Small intestine (tissue), 7 donors: ENCODE data around the gene LRRC53. TPM values are rescaled to one million over a fixed set of nuclear protein-coding genes. Genes with fewer than 3 reads are reported as not detected.

Source experiments
- DNase-seq, 2 donors: peaks; one replicate each; pipeline versions ENCODE4 v3.0.0 to v3.0.0-alpha.2; 2013
- FAIRE-seq: peaks from 2 replicates; lab custom pipeline; 2012; peaks lifted over from hg19 to GRCh38; lab: Jason Lieb, UNC
- H3K27ac ChIP-seq, 3 donors: one replicate each; pipeline ENCODE4 v1.5.1; 2013; ENCODE audit warnings: low read length in 2 of 3, mild to moderate bottlenecking in 2 of 3, control low read depth in 1 of 3, inconsistent platforms in 1 of 3, low read depth in 1 of 3, moderate library complexity in 1 of 3
- H3K27me3 ChIP-seq, 3 donors: one replicate each; pipeline ENCODE4 v1.6.1; 2013; ENCODE audit warnings: low read length in 3 of 3, inconsistent platforms in 1 of 3; ENCODE audit not compliant: control insufficient read depth in 3 of 3, insufficient read depth in 3 of 3
- H3K36me3 ChIP-seq, 3 donors: one replicate each; pipeline ENCODE4 v1.6.1; 2013; ENCODE audit warnings: low read length in 3 of 3, inconsistent platforms in 1 of 3, low read depth in 1 of 3, mild to moderate bottlenecking in 1 of 3, moderate library complexity in 1 of 3; ENCODE audit not compliant: control insufficient read depth in 3 of 3, insufficient read depth in 2 of 3
- H3K4me1 ChIP-seq, 3 donors: one replicate each; pipeline ENCODE4 v1.6.1; 2013; ENCODE audit warnings: low read length in 2 of 3, inconsistent platforms in 1 of 3, low read depth in 1 of 3, mild to moderate bottlenecking in 1 of 3, moderate library complexity in 1 of 3; ENCODE audit not compliant: control insufficient read depth in 3 of 3, insufficient read depth in 2 of 3
- H3K4me3 ChIP-seq, 3 donors: one replicate each; pipeline ENCODE4 v1.5.1; 2013; ENCODE audit warnings: low read length in 3 of 3, control low read depth in 1 of 3, inconsistent platforms in 1 of 3, low read depth in 1 of 3, mild to moderate bottlenecking in 1 of 3, moderate library complexity in 1 of 3
- H3K9me3 ChIP-seq, 2 donors: one replicate each; pipeline ENCODE4 v1.6.1; 2013; ENCODE audit warnings: low read depth in 1 of 2, low read length in 1 of 2; ENCODE audit not compliant: control insufficient read depth in 2 of 2, insufficient read depth in 1 of 2
- WGBS, 3 donors: extraction: QIAGEN DNeasy Blood & Tissue Kit; methylation state at CpG; one replicate each; pipeline ENCODE4 v1.1.7; 2013; 5-methylcytosine and 5-hydroxymethylcytosine counted together
- polyA plus RNA-seq, 4 donors: library from polyadenylated mRNA; stranded (reverse) in 3 of 4; unstranded in 1 of 4; fragments of 200-250 nt in 3 of 4; fragments of 120-200 nt in 1 of 4; gene quantifications; one replicate each; pipeline versions ENCODE4 v1.2.1 to v1.2.3, GENCODE V29; 2013
- donor health status: healthy with polysubstance abuse.
- donor health status: control.
- donor health status: control.
- donor health status: Bipolar disorder and iron deficiency.
- donor health status: healthy.

LRRC53 gene
- polyA plus RNA-seq, 4 donors: 0.03 TPM; not detected in 3

GRCh38 chr1:74478979-74479378 is 33.4 kb downstream of the LRRC53 start:
- Histone ChIP-seq H3K27ac (no peak overlapping the region), H3K9me3 (no peaks in the 10 kb centered on the region), H3K36me3 (no peaks in the 10 kb centered on the region), H3K4me1 (no peaks in the 10 kb centered on the region), H3K4me3 (no peak overlapping the region), H3K27me3 (peaks cover 0 to 2% (median 0%) of the 10 kb centered on the region in 3 donors)
- WGBS, 3 donors: 19 to 64% (median 38%) methylated on average over 2 of the region's 2 CpGs
- FAIRE-seq: no peak
- DNase-seq: no peak

DNA sequence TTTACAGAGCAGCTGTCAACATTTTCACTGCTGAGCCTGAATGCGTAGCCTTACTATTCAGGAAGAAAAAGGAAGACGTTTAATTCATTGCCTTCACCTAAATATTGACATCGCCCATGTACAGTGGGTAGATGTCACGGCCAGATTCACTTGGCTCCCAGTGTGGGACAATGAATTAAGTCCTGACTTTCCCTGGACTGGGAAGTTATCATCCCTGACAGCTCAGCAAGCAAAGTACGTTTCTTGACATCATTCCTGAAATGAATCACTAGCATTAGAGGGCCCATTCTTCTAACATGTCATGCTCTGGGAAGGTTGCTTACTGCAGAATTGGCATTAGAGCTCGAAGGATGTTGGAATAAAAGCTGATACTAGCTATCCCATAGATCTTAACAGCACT is 37.8 kb downstream of the LRRC53 start:
- 65 to 71% (median 66%) methylated on average over 6 of the region's 6 CpGs for WGBS, 3 donors
- FAIRE-seq (no peak), DNase-seq (no peak)
- Histone ChIP-seq H3K4me1 (no peaks in the 10 kb centered on the region), H3K27ac (no peak overlapping the region), H3K9me3 (no peaks in the 10 kb centered on the region), H3K27me3 (no peaks in the 10 kb centered on the region), H3K36me3 (no peaks in the 10 kb centered on the region), H3K4me3 (no peak overlapping the region)

DNA sequence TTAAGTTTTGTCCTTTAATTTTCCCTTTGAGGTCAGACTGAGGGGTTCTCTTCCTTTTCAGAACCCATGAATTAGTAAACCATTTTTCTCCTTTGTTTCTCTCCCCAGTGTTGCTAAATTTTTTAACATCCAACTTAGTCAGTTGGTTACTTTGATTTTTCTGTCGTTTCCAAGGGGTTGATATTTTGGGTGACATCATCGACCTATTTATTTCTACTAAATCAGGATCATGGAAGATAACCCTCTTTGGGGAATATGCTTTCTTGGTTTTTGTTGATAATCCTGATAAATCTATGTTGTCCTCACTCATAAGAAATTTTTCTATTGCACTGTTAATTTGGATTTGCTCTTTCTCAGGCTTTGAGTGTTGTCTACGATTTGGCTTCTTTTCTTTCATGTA is 40.9 kb downstream of the LRRC53 start:
- no peak overlapping the region for H3K4me3 ChIP-seq
- H3K27me3 ChIP-seq: no peaks in the 10 kb centered on the region
- DNase-seq (no peak), FAIRE-seq (no peak)
- H3K4me1 ChIP-seq: no peaks in the 10 kb centered on the region
- 50 to 63% (median 58%) methylated on average over 3 of the region's 3 CpGs for WGBS, 3 donors
- no peak overlapping the region for H3K27ac ChIP-seq
- H3K36me3 ChIP-seq: no peaks in the 10 kb centered on the region
- no peaks in the 10 kb centered on the region for H3K9me3 ChIP-seq

- Histone ChIP-seq H3K27me3 (no peaks in the 10 kb centered on the region), H3K9me3 (no peaks in the 10 kb centered on the region), H3K4me1 (no peaks in the 10 kb centered on the region), H3K27ac (no peak overlapping the region), H3K36me3 (no peaks in the 10 kb centered on the region), H3K4me3 (no peak overlapping the region)
- FAIRE-seq (no peak), DNase-seq (no peak)
- 29 to 68% (median 67%) methylated on average over 3 of the region's 3 CpGs for WGBS, 3 donors
Measured at GRCh38 chr1:74470936-74471335, 41.5 kb downstream of the LRRC53 start.

DNA sequence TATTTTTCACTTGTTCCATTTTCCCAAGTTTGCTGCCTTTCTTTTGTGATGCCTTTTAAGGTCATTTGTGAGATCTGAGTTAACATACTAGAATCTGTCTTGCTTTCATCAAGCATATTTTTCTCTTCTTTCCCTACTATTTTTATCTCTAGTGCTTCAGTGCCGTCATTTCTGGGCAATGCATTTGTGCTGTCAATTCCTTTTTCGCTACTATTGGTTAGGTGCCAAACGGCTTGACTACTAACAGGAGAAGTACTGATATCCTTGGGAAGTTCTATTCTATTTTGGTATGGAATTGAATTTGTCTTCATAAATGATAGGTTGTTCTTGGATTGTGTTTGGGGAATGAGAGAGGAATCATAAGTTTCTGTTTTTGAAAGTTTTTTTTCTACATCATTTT is 42.2 kb downstream of the LRRC53 start:
- FAIRE-seq: no peak
- 59 to 79% (median 79%) methylated on average over 3 of the region's 3 CpGs for WGBS, 3 donors
- Histone ChIP-seq H3K27me3 (no peaks in the 10 kb centered on the region), H3K36me3 (no peaks in the 10 kb centered on the region), H3K27ac (no peak overlapping the region), H3K4me1 (no peaks in the 10 kb centered on the region), H3K9me3 (peaks cover 0 to 3% of the 10 kb centered on the region in 2 donors), H3K4me3 (no peak overlapping the region)
- no peak for DNase-seq

DNA sequence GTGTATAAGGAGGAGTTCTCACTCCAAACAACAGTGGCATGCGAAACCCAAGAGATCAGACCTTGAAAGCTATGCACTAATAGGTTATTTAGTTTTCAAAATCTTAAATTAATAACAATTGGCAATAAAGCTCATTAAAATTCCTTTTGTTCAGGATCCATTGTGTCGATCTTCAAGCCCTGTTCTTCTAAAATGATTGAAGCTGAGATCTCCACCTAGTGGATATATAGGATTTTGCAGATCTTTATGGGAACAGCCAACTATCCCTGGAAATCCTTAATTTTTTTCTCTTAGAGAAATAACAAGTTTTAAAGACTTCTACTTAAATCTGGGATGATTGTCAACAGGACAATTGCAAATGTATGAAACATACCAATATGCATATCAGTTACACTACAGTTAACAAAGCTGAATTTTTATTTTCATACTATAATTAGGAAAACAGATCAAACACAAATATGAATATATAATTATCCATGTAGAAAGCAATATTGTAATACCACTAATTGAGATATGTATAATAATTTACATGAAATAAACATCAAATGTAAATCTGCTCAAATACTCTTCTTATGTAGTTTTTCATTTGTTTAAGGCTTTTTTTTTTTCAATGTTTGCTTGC is 43.3 kb downstream of the LRRC53 start:
- FAIRE-seq: peak; percentile 39
- WGBS, 3 donors: 5 to 17% (median 6%) methylated on average over 2 of the region's 2 CpGs

GRCh38 chr1:74467786-74468377 is 44.5 kb downstream of the LRRC53 start:
- Histone ChIP-seq H3K9me3 (peaks cover 0 to 4% of the 10 kb centered on the region in 2 donors), H3K27ac (no peak overlapping the region), H3K36me3 (no peaks in the 10 kb centered on the region), H3K27me3 (no peaks in the 10 kb centered on the region), H3K4me1 (no peaks in the 10 kb centered on the region), H3K4me3 (no peak overlapping the region)
- DNase-seq: peak in 1 of 2 donors; percentile 6
- FAIRE-seq: no peak
- WGBS, 3 donors: 42 to 69% (median 44%) methylated on average over 3 of the region's 3 CpGs

More for the DNA sequence above, 43.3 kb downstream of the LRRC53 start:
- DNase-seq: peak; percentile 29 to 32
- Histone ChIP-seq H3K27me3 (no peaks in the 10 kb centered on the region), H3K27ac (no peak overlapping the region), H3K9me3 (peaks cover 0 to 4% of the 10 kb centered on the region in 2 donors), H3K4me3 (no peak overlapping the region), H3K36me3 (no peaks in the 10 kb centered on the region), H3K4me1 (no peaks in the 10 kb centered on the region)

DNA sequence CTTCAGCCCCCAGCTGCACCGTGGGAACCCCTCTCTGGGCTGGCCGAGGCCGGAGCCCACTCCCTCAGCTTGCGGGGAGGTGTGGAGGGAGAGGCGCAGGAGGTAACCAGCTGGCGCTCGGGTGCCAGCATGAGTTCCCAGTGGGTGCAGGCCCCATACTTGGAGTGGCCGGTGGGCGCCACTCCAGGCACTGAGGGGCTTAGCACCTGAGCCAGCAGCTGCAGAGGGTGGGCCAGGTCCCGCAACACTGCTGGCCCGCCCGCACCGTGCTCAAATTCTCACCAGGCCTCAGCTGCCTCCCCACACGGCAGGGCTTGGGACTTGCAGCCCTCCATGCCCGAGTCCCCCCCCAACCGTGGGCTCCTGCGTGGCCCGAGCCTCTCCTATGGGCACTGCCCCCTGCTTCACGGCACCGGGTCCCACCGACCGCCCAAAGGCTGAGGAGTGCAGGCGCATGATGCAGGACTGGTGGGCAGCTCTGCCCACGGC is 47.2 kb downstream of the LRRC53 start:
- no peak for FAIRE-seq

More for the DNA sequence above, 47.2 kb downstream of the LRRC53 start:
- no peak for DNase-seq
- Histone ChIP-seq H3K4me1 (no peaks in the 10 kb centered on the region), H3K36me3 (no peaks in the 10 kb centered on the region), H3K4me3 (no peak overlapping the region), H3K27ac (no peak overlapping the region), H3K9me3 (peaks cover 0 to 4% of the 10 kb centered on the region in 2 donors), H3K27me3 (no peaks in the 10 kb centered on the region)
- 93 to 96% (median 95%) methylated on average over 24 of the region's 24 CpGs for whole genome bisulfite sequencing, 3 donors
